Lung (tissue), 12 donors: ENCODE data around the gene MMP17. TPM values are rescaled to one million over a fixed set of nuclear protein-coding genes. Genes with fewer than 3 reads are reported as not detected.

Experiments used
- ATAC-seq: fragments of 200-7000 bp; cut with Tn5 transposase; one replicate; pipeline ENCODE4 v1.9.1; 2020; ENCODE audit warnings: moderate number of reproducible peaks; ENCODE audit not compliant: insufficient read depth, low FRiP score
- DNase-seq, 3 donors: peaks; one replicate each; pipeline ENCODE4 v3.0.0-alpha.2; 2013 to 2017
- H3K27ac ChIP-seq, 2 donors: one replicate each; pipeline ENCODE4 v1.5.1; 2013; ENCODE audit warnings: mild to moderate bottlenecking in 2 of 2, moderate library complexity in 2 of 2, control low read depth in 1 of 2, inconsistent platforms in 1 of 2, low read depth in 1 of 2, low read length in 1 of 2
- H3K27me3 ChIP-seq, 3 donors: one replicate each; pipeline ENCODE4 v1.5.1; 2013; ENCODE audit warnings: low read length in 2 of 3; ENCODE audit not compliant: control insufficient read depth in 3 of 3, insufficient read depth in 3 of 3
- H3K36me3 ChIP-seq, 4 donors: one replicate each; pipeline ENCODE4 v1.5.1; 2013; ENCODE audit warnings: low read length in 4 of 4, mild to moderate bottlenecking in 1 of 4, moderate library complexity in 1 of 4; ENCODE audit not compliant: control insufficient read depth in 4 of 4, insufficient read depth in 4 of 4
- H3K4me1 ChIP-seq, 5 donors: one replicate each; pipeline ENCODE4 v1.5.1; 2013; ENCODE audit warnings: low read length in 5 of 5, mild to moderate bottlenecking in 2 of 5, moderate library complexity in 1 of 5; ENCODE audit not compliant: control insufficient read depth in 5 of 5, insufficient read depth in 5 of 5
- H3K4me3 ChIP-seq: one replicate; pipeline ENCODE4 v1.5.1; 2013; ENCODE audit warnings: mild to moderate bottlenecking, control low read depth, moderate library complexity
- H3K9ac ChIP-seq, 2 donors: one replicate each; pipeline ENCODE4 v1.5.1; 2013; ENCODE audit warnings: low read length in 2 of 2, control low read depth in 1 of 2; ENCODE audit not compliant: insufficient read depth in 1 of 2
- H3K9me3 ChIP-seq, 4 donors: one replicate each; pipeline ENCODE4 v1.5.1; 2013; ENCODE audit warnings: low read length in 3 of 4, mild to moderate bottlenecking in 1 of 4, moderate library complexity in 1 of 4; ENCODE audit not compliant: control insufficient read depth in 4 of 4, insufficient read depth in 3 of 4
- WGBS, 2 donors: extraction: QIAGEN DNeasy Blood & Tissue Kit; methylation state at CpG; one replicate each; pipeline ENCODE4 v1.1.7; 2013; 5-methylcytosine and 5-hydroxymethylcytosine counted together
- polyA plus RNA-seq, 2 donors: library from polyadenylated mRNA; stranded (reverse); fragments of 200-250 nt; gene quantifications; one replicate each; pipeline ENCODE4 v1.2.1, GENCODE V29; 2013
- total RNA-seq, 2 donors: library from RNA; depleted of rRNA in 1 of 2; stranded (reverse); fragments of >200 nt in 1 of 2; gene quantifications; one replicate each; pipeline ENCODE4 v1.2.1, GENCODE V29; 2014 to 2021
- TF ChIP-seq, protein P1 (sequence below): IDR thresholded peaks from 2 replicates; pipeline ENCODE4 v1.5.1; 2012; ENCODE audit warnings: mild to moderate bottlenecking; ENCODE audit errors: control extremely low read depth, extremely low read depth
- donor health status: control.
- donor health status: control.
- donor health status: Bipolar disorder and iron deficiency.
- donor health status: healthy.
- donor health status: DM: yes; HTN: yes; CAD: no.

Gene MMP17
- total and polyA plus RNA-seq, 4 donors, result 1.7 to 5.6 (median 3.9) TPM

DNA sequence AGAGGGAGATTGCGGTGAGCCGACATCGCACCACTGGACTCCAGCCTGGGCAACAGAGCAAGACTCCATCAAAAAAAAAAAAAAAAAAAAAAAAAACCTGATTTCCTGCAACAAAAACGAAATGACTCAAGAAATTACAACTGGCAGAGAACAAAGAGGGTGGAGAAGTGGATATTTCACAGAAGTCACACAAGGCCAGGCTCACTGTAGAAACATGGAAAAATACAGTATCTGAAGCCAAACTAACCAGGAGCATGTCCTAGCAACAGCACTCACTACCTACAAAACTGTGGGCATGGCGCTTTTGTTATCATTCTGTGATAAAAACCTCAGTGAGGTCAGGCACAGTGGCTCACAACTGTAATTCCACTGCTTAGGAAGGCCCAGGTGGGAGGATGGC is 11.7 kb upstream of the MMP17 start:
- H3K27ac ChIP-seq, result no peak overlapping the region
- H3K27me3 ChIP-seq, result no peaks in the 10 kb centered on the region
- no peak overlapping the region for H3K4me3 ChIP-seq
- TF ChIP-seq, protein P1, sequence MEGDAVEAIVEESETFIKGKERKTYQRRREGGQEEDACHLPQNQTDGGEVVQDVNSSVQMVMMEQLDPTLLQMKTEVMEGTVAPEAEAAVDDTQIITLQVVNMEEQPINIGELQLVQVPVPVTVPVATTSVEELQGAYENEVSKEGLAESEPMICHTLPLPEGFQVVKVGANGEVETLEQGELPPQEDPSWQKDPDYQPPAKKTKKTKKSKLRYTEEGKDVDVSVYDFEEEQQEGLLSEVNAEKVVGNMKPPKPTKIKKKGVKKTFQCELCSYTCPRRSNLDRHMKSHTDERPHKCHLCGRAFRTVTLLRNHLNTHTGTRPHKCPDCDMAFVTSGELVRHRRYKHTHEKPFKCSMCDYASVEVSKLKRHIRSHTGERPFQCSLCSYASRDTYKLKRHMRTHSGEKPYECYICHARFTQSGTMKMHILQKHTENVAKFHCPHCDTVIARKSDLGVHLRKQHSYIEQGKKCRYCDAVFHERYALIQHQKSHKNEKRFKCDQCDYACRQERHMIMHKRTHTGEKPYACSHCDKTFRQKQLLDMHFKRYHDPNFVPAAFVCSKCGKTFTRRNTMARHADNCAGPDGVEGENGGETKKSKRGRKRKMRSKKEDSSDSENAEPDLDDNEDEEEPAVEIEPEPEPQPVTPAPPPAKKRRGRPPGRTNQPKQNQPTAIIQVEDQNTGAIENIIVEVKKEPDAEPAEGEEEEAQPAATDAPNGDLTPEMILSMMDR, result no peak
- H3K36me3 ChIP-seq, result no peaks in the 10 kb centered on the region
- H3K9ac ChIP-seq, result no peak overlapping the region
- ATAC-seq (no peak), DNase-seq (no peak)
- no peaks in the 10 kb centered on the region for H3K4me1 ChIP-seq
- peaks cover 0 to 5% (median 1%) of the 10 kb centered on the region in 4 donors for H3K9me3 ChIP-seq
- 77 to 81% methylated on average over 5 of the region's 5 CpGs for WGBS, 2 donors

- H3K36me3 ChIP-seq, result no peaks in the 10 kb centered on the region
- no peak overlapping the region for H3K27ac ChIP-seq
- H3K27me3 ChIP-seq, result no peaks in the 10 kb centered on the region
- WGBS, 2 donors, result 88 to 95% methylated on average over 19 of the region's 19 CpGs
- TF ChIP-seq, protein P1, result no peak
- H3K9ac ChIP-seq, result no peak overlapping the region
- DNase-seq (no peak), ATAC-seq (no peak)
- H3K4me1 ChIP-seq, result no peaks in the 10 kb centered on the region
- peaks cover 0 to 5% (median 1%) of the 10 kb centered on the region in 4 donors for H3K9me3 ChIP-seq
- H3K4me3 ChIP-seq, result no peak overlapping the region
These were observed 11.0 kb upstream of the MMP17 start for GRCh38 chr12:131817241-131817640.

DNA sequence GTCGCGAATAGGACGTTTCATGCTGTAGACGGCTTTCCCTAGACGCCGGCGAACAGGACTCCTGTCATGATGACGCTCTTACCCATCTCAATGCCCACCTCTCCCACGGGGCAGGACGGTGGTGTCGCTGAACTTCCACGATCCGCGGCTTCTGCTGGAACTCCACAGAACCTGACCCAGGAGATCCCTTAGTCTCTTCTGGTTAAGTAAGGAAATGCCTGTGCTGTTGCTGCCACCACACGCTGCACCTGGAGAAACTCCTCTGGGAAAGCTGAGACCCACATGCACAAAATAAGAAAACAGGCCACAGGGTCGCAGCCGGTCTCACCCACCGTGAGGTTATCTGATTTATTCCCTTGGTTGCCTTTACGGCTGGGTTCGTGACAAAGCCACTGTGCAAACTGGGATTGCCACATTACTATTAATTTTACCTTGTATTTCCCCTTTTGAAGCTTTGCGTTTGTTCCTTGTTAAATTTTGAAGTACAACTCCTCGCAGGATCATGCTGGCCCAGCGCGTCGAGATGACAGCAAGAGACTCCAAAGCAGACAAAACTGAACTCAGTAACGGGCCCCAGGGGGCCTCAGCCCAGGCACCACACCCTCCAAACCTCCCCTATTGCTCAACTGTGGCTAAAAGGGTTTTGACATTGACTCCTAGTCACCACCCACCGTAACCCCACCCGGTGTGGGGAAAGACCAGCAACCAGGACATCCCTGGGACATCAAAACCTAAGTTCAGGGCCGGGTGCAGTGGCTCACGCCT is 9.2 kb upstream of the MMP17 start:
- no peaks in the 10 kb centered on the region for H3K4me1 ChIP-seq
- TF ChIP-seq, protein P1, result no peak
- 51 to 74% methylated on average over 30 of the region's 30 CpGs for WGBS, 2 donors
- no peaks in the 10 kb centered on the region for H3K27me3 ChIP-seq
- no peak for DNase-seq
- H3K9ac ChIP-seq, result no peak overlapping the region
- no peak for ATAC-seq
- H3K27ac ChIP-seq, result no peak overlapping the region
- H3K36me3 ChIP-seq, result no peaks in the 10 kb centered on the region
- no peak overlapping the region for H3K4me3 ChIP-seq
- peaks cover 0 to 2% (median 0%) of the 10 kb centered on the region in 4 donors for H3K9me3 ChIP-seq

DNA sequence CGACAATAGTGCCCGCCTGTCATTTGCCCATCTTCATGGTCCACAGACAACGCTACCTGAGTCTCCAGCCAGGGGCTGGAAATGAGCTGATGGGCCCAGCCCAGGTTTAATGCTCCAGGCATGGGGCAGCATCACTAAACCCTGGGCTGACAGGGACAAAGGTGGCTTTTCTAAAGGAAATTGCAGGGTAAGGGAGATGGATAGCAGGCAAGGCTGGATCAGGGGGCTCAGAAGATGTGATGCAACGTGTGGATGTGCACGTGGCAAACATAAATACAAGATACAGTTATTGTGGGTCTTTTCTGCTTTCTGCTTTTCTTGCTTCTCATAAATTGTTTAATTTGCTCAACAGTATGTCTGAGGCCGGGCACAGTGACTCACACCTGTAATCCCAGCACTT is 3.7 kb upstream of the MMP17 start:
- 88 to 93% methylated on average over 6 of the region's 6 CpGs for WGBS, 2 donors
- peaks cover 3 to 8% (median 4%) of the 10 kb centered on the region in 3 donors for H3K27me3 ChIP-seq
- TF ChIP-seq, protein P1, result no peak

More for the DNA sequence above, 3.7 kb upstream of the MMP17 start:
- ATAC-seq (no peak), DNase-seq (no peak)
- H3K9me3 ChIP-seq, result peaks cover 0 to 2% (median 0%) of the 10 kb centered on the region in 4 donors
- no peak overlapping the region for H3K9ac ChIP-seq
- no peak overlapping the region for H3K27ac ChIP-seq
- H3K36me3 ChIP-seq, result no peaks in the 10 kb centered on the region
- H3K4me3 ChIP-seq, result no peak overlapping the region
- H3K4me1 ChIP-seq, result peaks cover 0 to 7% (median 0%) of the 10 kb centered on the region in 5 donors
